ENCODE measurements around the gene EIF4A2.

- TF ChIP-seq CTCF (IDR thresholded peaks at IDR 0.05) (no peak), POLR2A (IDR thresholded peaks at IDR 0.05) (no peak)
These were observed 29.4 kb upstream of the EIF4A2 start for GRCh38 chr3:186754006-186754405.
